Measurements from ENCODE around the gene CDCA5. TPM values are rescaled to one million over a fixed set of nuclear protein-coding genes. Genes with fewer than 3 reads are reported as not detected.

CDCA5 gene
- total RNA-seq, 1 experiment from 2014 or later, result 17.3 TPM

GRCh38 chr11:65059523-65059922 is 24.3 kb downstream of the CDCA5 start:
- H3K36me3 Mint-ChIP-seq (ENCODE audit: insufficient read depth, unreplicated experiment), result no peaks in the 10 kb centered on the region
- no peak overlapping the region for H3K4me3 Mint-ChIP-seq (ENCODE audit: unreplicated experiment)
- intact Hi-C loops (cut with micrococcal nuclease), result no loop called here
- CTCF ChIA-PET, result no interaction called here
- no peaks in the 10 kb centered on the region for H3K27me3 Mint-ChIP-seq (ENCODE audit: insufficient read depth, unreplicated experiment)
- TF ChIP-seq, protein P1, sequence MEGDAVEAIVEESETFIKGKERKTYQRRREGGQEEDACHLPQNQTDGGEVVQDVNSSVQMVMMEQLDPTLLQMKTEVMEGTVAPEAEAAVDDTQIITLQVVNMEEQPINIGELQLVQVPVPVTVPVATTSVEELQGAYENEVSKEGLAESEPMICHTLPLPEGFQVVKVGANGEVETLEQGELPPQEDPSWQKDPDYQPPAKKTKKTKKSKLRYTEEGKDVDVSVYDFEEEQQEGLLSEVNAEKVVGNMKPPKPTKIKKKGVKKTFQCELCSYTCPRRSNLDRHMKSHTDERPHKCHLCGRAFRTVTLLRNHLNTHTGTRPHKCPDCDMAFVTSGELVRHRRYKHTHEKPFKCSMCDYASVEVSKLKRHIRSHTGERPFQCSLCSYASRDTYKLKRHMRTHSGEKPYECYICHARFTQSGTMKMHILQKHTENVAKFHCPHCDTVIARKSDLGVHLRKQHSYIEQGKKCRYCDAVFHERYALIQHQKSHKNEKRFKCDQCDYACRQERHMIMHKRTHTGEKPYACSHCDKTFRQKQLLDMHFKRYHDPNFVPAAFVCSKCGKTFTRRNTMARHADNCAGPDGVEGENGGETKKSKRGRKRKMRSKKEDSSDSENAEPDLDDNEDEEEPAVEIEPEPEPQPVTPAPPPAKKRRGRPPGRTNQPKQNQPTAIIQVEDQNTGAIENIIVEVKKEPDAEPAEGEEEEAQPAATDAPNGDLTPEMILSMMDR (IDR thresholded peaks at IDR 0.05; ENCODE audit: unreplicated experiment), result no peak
- no peaks in the 10 kb centered on the region for H3K9me3 Mint-ChIP-seq (ENCODE audit: unreplicated experiment)
- POLR2A ChIA-PET, result no interaction called here
- H3K27ac Mint-ChIP-seq (ENCODE audit: low read depth, unreplicated experiment), result no peak overlapping the region
- peaks cover 4% of the 10 kb centered on the region for H3K4me1 Mint-ChIP-seq (ENCODE audit: insufficient read depth, unreplicated experiment)
- BruUV-seq (replicated peaks), result no TSS peak
- DNase-seq (ENCODE audit: unreplicated experiment), result no peak

- Mint-ChIP-seq H3K36me3 (ENCODE audit: insufficient read depth, unreplicated experiment) (no peaks in the 10 kb centered on the region), H3K4me3 (ENCODE audit: unreplicated experiment) (no peak within 1 kb of the TSS), H3K27me3 (ENCODE audit: insufficient read depth, unreplicated experiment) (no peaks in the 10 kb centered on the region), H3K4me1 (ENCODE audit: insufficient read depth, unreplicated experiment) (no peaks in the 10 kb centered on the region), H3K9me3 (ENCODE audit: unreplicated experiment) (no peaks in the 10 kb centered on the region), H3K27ac (ENCODE audit: low read depth, unreplicated experiment) (no peak within 1 kb of the TSS)
- POLR2A ChIA-PET, result no interaction called here
- DNase-seq (ENCODE audit: unreplicated experiment), result no peak
- intact Hi-C loops (cut with micrococcal nuclease), result no loop called here
- CTCF ChIA-PET, result interaction anchor here (1.2 kb wide), 1 partner anchor 18 kb away, joined by 3 read pairs; no protein-coding TSS in a partner anchor
- BruUV-seq (replicated peaks), result no TSS peak
- TF ChIP-seq, protein P1 (IDR thresholded peaks at IDR 0.05; ENCODE audit: unreplicated experiment), result no peak
Measured at GRCh38 chr11:65058419-65059054, 25.3 kb downstream of the CDCA5 start, which contains the start of gene NAALADL1. Gene NAALADL1, minus strand, starts transcription at chr11:65058553. Its CDS starts 32 bp downstream, at chr11:65058521.

- no peaks in the 10 kb centered on the region for H3K27me3 Mint-ChIP-seq (ENCODE audit: insufficient read depth, unreplicated experiment)
- intact Hi-C loops (cut with micrococcal nuclease), result no loop called here
- no TSS peak for BruUV-seq (replicated peaks)
- H3K4me1 Mint-ChIP-seq (ENCODE audit: insufficient read depth, unreplicated experiment), result no peaks in the 10 kb centered on the region
- H3K9me3 Mint-ChIP-seq (ENCODE audit: unreplicated experiment), result no peaks in the 10 kb centered on the region
- ChIA-PET CTCF (interaction anchor here (0.6 to 1.2 kb wide), 2 partner anchors 17 to 23 kb away, joined by 3 read pairs; no protein-coding TSS in a partner anchor), POLR2A (no interaction called here)
- TF ChIP-seq, protein P1 (IDR thresholded peaks at IDR 0.05; ENCODE audit: unreplicated experiment), result no peak
- no peaks in the 10 kb centered on the region for H3K36me3 Mint-ChIP-seq (ENCODE audit: insufficient read depth, unreplicated experiment)
- H3K27ac Mint-ChIP-seq (ENCODE audit: low read depth, unreplicated experiment), result no peak overlapping the region
- DNase-seq (ENCODE audit: unreplicated experiment), result no peak
- H3K4me3 Mint-ChIP-seq (ENCODE audit: unreplicated experiment), result no peak overlapping the region
Measured at GRCh38 chr11:65058012-65058411, 25.8 kb downstream of the CDCA5 start.

- BruUV-seq (replicated peaks), result no TSS peak
- no peak for DNase-seq (ENCODE audit: unreplicated experiment)
- no peaks in the 10 kb centered on the region for H3K27me3 Mint-ChIP-seq (ENCODE audit: insufficient read depth, unreplicated experiment)
- H3K9me3 Mint-ChIP-seq (ENCODE audit: unreplicated experiment), result no peaks in the 10 kb centered on the region
- TF ChIP-seq, protein P1 (IDR thresholded peaks at IDR 0.05; ENCODE audit: unreplicated experiment), result no peak
- intact Hi-C loops (cut with micrococcal nuclease), result no loop called here
- ChIA-PET CTCF (interaction anchor here (0.6 to 1.2 kb wide), 3 partner anchors 17 to 53 kb away, joined by 3 read pairs; no protein-coding TSS in a partner anchor), POLR2A (no interaction called here)
- no peak overlapping the region for H3K4me3 Mint-ChIP-seq (ENCODE audit: unreplicated experiment)
- no peaks in the 10 kb centered on the region for H3K36me3 Mint-ChIP-seq (ENCODE audit: insufficient read depth, unreplicated experiment)
- H3K27ac Mint-ChIP-seq (ENCODE audit: low read depth, unreplicated experiment), result no peak overlapping the region
- H3K4me1 Mint-ChIP-seq (ENCODE audit: insufficient read depth, unreplicated experiment), result no peaks in the 10 kb centered on the region
Measured at GRCh38 chr11:65057526-65057925, 26.3 kb downstream of the CDCA5 start.

All from MCF 10A (cell line).